ENCODE measurements around the gene ALKBH4.
"Not testable (repeated sequence)": the region's sequence is repeated elsewhere in the genome, so short reads cannot be mapped to it uniquely, and the experiment has no call there.

ALKBH4 gene

DNA sequence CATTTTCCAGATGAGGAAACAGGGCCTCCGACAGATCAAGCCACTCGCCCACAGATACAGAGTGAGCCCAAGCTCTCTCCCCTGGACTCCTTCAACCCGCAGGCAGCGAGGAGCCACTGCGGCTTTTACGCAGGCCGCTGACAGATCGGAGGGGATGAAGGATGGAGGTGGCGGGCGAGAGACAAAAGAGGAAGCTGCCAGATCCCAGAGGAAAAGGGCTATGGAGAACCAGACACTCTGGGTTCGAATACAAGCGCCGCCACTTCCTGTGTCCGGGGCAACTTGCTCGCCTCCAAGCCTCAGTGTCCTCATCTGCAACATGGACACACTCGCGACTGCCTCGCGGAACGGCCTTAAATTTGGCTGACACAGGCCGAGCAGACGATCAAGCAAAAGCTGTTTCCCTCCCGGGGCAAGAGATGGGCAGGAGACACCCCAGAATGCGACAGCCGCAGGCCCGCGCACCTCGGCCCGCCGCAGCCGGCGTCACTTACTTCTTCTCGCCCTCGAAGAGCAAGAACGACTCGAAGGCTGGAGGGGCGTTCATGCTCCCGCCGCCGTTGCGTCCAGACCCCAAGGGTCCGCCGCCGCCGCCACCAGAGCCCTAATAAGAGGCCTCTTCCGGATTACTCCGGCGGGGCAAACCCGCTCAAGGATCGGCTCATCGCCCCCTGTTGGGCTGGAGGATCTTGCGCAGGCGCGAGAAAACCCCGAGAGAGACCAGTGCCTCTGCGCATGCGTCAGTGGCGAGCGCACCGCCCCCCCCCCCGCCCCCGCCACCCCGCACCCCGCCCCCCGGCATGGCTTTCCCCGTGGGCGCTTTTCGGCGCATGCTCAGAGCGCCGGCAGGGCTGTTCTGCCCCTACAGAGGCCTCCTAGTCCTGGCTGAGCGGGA lies 13.9 kb upstream of the ALKBH4 start, which contains the start of gene POLR2J:
POLR2J (minus strand) TSS at position 609 of the 895 bp plus-strand sequence; CDS start at position 547, 62 bp downstream.
- DNase-seq = not testable (repeated sequence)

DNA sequence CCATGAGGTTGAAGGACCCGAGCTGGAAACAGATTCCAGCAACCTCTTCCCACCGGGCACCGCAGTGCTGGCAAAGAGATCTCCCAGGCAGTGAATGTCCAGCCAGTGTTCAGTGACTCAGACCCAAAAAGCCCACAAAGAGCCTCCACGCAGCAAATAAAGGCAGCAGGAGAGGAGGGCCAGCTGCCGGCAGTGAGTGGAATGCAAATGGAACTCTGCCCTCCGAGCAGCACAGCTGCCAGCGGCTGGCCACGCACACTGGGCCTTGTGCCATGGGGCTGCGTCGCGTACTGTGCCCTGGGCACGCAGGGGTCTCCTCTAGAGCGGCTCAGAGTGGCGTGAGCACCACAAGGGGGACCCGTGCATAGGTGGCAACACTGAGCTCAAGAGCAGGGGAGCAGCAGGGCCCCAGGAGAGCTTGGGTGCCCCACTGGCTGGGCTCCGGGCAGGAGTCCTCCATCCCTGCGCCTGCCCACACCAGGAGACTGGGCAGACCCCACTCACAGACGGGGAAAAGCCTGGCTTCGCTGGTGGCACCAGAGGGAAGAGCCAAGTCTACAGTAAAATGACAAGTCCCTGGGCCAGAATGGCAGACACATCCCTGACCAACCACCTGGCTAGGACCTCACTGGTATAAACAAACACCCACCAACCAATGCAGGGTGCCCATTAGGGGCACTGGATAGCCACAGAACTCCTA lies 10.2 kb upstream of the ALKBH4 start:
- not testable (repeated sequence) for DNase-seq

DNA sequence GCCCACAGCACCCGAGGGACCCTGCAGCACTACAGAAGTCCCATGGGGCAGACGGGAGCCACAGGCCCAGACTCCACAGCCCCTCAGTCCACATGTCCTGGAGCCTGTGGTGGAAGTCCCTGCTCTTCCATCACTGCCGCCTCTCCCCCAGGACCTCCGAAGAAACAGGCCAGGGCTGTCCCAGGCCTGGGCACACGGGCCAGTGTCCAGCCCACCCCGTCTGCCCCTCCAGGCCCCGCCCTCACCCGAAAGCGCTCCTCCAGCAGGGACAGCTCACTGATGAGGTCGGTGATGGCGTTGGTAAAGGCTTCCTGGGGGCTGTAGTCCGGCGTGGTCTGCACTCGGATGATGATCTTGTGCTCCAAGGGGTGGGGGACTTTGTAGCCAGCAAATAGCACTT lies 9.5 kb upstream of the ALKBH4 start:
- DNase-seq = not testable (repeated sequence)

DNA sequence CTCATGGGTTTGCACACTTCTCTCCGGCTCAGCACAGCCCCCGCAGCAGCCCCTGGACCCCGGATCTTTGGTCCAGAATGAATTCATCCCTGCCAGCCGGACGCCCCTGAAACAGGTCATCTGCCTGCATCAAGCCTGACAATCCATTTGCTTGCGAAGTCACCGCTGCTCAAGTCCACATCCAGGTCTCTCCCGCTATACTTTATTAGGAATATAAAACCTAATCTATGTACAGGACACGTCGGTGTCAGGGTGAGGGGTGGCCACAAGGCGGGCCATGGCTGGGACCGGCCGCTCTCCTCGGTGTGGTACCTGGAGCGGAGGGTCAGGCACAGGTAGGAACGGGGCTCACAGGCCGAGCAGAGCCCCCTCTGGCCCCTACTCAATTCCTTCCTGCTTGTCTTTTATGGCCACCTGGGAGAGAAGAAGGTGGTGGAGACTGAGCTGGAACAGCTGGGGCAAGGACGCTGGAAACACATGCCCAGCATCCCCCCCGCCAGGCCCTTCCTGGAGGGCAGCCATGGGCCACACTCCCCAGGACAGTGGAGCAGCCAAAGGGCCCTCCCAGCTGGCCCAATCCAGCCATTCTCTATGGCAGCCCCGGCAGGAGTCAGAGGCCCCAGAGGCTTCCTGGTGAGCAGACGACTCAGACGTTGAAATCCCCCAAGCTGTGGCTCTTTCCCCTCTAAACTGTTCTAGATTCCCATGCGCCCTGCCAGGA lies 8.8 kb upstream of the ALKBH4 start:
- DNase-seq = no peak

DNA sequence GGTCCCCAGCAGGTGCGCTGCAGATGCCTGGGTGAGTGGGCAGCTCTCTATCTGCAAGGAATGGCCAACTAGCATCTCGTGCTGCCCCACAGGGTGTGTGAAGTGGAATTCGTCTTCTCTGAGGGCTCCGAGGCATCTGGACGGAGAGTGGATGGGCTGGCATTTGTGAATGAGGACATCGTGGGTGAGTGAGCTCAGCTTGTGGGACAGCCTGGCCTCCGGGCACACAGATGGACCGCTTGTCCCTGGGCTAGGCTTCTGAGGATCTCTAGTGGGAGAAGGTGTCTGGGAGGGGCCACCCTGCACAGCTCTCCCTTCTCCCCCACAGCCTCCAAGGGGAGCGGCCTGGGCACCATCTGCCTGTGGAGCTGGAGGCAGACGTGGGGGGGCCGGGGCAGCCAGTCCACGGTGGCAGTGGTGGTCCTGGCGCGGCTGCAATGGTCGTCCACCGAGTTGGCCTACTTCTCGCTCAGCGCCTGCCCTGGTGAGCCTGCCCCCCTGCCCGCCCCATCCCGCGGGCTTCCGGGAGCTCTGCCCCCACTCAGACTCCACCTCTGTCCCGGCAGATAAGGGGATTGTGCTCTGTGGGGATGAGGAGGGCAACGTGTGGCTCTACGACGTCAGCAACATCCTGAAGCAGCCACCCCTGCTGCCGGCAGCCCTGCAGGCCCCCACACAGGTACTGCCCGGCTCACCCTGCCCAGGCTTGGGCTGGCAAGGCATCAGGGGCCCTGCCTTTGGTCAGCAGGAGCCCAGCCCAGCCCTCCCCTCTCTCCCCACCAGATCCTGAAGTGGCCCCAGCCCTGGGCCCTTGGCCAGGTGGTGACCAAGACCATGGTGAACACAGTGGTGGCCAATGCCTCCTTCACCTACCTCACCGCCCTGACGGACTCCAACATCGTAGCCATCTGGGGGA lies 7.7 kb upstream of the ALKBH4 start:
- DNase-seq = no peak

DNA sequence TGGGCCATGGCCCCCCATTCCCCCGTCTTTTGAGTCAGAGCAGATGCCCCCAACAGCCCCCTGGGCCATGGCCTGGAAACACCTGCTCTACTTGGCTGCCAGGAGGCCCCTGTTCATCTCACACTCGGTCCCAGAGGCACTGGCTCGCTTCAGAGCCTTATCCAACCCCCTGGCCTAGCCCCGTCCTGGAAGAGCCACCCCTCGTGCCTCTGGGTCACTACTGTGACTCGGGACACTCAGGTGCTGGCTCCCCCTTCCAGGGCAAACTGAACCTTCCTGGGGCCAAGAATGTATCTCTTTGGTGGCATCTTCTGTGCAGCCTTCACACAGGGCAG lies 7.1 kb upstream of the ALKBH4 start:
- no peak for DNase-seq

DNA sequence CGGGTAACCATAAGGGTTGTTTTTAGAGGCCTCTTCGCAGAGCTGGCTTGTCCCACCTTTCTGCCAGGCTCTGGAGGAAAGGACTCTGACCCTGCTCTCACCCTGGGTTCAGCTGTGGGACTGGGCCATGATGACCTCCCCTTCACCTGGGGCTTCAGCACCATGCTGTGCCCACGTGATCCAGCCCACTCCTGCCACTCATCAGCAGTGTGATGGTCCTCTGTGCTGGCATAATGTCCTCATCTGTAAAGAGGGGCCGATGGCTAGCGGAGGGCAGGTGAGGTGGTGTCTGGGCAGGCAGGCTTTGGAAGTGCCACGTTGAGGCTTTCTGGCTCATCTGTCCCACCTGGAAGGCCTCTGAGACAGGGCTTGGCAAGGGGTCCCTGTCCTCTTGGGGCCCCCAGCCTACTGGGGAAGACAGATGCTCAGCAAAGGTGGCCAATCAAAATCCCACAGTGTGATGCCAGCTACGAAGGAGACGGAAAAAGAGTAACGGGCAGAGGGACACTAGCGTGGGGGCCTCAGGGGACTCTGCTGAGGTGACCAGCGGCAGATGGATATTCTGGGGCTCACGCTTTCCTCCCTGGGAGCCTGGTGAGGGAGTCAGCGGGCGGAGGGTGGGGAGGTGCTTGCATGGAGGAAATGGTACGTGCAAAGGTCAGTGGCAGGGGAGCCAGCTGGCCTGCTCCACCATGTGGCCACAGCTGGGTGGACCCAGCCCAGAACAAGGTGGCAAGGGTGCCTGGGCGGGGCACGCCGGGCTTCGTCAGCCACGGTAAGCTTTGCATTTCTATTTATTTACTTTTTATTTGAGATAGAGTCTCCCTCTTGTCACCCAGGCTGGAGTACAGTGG lies 5.5 kb upstream of the ALKBH4 start:
- DNase-seq = no peak

DNA sequence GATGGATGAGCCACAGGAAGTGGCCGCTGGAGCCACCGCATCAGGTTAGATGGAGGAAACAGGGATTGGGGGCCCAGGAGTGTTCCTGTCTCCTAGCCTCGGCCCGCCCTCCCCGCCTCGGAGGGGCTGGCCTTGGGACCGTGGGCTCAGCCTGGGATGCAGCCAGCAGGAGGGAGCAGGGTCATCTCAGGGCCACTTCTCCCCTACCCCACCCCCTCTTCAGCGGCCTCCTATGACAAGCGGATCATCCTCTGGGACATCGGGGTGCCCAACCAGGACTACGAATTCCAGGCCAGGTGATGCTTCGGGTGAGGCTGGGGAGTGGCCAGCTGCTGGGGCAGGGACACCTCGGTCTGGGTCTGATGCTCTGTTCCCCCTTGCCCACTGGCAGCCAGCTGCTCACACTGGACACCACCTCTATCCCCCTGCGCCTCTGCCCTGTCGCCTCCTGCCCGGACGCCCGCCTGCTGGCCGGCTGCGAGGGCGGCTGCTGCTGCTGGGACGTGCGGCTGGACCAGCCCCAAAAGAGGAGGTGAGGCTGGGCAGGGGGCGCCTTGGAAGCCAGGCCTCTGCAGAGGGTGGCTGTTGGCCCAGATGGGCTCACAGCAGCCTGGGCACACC lies 4.8 kb upstream of the ALKBH4 start:
- DNase-seq = no peak

DNA sequence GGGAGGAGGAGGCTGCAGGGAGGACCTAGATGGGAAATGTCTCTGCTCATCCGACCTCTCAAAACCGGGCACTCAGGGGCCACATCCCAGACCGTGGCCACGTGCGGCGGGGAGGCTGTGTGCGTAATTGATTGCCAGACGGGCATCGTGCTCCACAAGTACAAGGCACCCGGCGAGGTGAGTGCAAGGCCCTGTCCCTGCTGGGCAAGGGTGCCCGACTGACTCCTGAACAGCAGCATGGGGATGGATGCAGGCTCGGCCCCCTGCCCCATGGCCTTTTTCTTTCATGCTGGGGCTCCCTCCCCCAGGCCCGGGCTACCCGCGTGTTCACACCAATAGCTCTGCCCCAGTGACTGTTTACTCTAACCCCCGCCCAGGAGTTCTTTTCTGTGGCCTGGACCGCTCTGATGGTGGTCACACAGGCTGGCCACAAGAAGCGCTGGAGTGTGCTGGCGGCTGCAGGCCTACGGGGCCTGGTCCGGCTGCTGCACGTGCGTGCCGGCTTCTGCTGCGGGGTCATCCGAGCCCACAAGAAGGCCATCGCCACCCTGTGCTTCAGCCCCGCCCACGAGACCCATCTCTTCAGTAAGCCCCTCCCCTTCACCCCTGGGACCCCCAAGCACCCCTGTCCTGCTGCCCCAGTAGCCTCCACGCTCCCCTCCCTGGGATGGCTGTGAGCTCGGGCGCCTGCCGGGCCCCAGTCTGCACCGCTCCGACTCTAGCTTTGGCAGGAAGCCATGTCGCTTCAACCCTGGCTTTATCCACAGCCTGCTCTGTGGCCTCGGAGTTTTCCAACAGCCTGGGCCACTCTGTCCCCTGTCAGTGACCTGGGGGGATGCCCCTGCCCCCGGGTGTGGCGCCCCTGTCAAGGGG lies 4.1 kb upstream of the ALKBH4 start:
- no peak for DNase-seq

DNA sequence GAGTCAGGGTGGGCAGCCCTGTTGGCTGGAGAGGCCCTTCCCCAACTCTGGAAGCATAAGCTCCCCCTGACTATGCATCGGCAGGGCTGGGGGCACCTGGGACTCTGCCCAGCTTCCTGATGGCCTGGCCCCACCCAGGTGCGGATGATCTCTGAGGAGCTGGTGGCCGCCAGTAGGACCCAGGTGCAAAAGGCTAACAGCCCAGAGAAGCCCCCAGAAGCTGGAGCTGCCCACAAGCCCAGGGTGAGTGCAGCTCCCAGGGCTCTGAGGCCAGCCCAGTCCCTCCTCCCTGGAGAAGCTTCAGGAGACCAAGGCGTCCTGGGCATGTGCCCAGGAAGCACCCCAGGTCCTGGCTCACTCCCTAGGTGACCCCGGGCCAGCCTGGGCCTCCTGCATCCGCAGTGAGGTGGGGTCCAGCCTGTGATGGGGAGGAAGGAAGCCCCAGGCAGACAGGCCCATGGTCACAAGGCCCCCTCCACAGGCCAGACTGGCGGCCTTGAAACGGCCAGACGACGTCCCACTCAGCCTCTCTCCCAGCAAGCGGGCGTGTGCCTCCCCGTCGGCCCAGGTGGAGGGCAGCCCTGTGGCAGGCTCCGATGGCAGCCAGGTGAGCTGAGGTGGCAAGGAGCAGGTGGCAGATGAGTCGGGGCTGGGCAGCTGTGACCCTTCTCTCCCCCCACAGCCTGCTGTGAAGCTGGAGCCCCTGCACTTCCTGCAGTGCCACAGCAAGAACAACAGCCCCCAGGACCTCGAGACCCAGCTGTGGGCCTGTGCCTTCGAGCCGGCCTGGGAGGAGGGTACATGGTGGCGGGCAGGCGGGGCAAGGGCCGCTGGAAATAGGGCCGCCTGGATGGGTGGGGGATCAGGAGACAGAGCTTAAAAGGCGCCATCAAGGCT lies 3.2 kb upstream of the ALKBH4 start:
- no peak for DNase-seq

DNA sequence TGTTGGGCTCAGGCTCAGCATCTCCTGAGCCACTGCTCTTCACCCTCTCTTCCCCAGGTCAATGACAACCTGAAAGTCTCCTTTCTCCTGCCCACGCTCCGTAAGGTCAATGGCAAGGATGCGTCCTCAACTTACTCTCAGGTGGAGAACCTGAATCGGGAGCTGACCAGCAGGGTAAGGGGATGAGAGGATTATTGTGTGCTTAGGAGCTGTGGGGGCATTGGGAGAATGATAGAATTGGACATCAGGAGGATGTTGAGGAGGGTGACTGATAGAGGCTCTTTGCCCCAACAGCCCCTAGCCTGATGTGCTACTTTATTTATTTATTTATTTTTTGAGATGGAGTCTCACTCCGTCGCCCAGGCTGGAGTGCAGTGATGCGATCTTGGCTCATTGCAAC lies 1.4 kb upstream of the ALKBH4 start:
- no peak for DNase-seq

DNA sequence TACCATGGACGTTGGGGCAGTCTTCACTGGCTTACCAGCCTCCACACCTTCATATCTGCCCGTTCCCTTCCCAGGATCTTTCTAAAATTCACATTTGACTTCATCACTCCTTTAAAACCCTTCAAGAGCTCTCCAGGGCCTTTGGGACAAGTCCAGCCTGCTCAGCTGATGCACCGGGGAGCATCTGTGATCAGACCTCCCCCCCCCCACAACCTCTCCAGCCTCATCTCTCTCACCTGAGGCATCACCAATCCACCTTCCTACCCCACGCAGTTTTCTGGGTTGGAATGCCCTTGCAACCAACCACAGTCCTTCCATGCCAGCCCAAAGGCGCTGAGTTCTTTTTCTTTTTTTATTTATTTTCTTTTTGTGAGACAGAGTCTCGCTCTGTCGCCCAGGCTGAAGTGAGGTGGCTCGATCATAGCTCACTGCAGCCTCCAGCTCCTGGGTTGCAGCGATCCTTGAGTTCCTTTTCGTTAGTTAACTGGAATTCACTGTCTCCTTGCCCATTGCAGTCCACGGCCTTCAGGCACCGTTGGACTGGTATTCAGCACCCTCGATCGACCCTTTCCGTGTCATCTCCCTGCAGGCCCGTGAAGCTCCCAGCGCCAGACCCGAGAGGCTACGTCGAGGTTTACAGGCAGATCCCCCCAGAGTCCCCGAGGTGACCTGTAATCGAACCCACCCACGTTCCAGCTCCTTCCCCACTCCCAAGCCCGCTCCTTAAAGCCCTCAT lies 654 bp downstream of the ALKBH4 start:
- DNase-seq = no peak

DNA sequence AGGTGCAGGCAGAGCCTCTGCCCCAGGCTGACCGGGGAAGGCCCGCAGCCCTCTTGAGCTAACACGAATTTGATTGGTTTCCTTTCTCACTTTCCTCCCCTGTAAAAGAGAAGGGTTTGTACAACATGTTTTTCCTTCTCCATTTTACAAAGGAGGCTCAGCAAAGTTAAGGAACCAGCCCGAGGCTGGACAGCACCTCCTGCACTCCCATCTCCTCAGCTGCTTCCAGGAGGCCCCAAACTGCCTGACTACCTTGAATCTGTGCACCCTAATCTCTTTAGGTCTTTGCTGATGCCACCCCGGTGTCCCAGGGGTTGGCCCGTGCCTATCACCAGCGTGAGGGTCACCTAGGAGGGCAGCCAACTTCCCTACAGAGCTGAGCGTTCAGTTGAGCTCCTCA lies 4.2 kb downstream of the ALKBH4 start:
- DNase-seq = no peak

DNA sequence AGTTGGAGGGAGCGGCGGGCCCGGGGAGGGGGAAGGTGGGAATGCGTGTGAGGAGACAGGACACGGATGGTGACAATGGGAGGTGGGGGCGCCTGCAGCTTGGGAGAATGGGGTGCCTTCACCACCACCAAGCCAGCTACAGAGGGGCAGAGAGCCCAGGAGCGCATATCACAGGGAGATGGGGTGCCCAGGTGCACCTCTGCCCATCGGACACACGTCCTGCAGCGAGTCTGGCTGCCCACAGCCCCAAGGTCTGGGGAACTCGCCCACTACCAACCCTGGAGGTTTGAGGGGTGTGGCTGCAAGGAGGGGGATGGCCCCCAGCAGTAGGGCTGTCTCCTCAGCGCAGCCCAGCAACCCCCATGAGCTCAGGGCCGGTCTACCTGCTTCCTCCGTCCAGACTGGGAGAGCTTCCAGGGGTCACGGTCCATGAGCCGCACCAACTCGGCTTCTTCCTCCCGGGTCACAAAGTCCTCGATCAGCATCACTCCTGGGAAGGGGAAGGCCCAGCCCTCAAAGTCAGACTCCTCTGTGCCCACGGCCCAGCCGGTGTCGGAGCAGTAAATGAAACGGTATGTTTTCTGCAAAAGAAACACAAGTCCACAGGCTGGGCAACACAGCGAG lies 5.3 kb downstream of the ALKBH4 start:
- DNase-seq = no peak

DNA sequence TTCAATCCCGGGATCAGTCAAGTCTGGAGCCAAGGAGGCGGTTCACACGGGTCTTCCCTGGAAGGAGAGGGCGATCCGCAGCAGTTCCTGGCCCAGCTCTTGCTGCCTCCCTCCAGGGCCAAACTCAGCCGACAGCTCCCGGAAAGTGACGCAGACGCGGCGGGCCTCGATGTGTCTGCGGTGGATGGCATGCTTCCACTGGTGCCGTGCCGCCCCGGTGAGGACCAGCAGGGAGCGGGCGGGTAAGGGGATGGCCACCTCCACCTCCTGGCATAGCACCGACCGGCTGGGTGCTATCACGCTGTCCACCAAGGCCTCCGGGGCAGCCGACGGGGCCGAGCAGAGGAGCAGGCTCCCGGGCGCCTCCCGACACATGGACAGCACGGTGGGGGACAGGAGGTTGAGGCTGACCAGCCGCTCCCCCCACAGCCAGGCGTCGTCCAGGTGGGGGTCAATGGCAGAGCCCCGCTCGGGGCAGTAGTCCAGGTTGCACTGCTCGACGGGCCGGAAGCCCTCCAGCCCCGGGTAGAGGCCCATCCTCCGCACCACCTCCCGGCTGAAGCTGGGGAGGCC lies 7.2 kb downstream of the ALKBH4 start:
- no peak for DNase-seq

DNA sequence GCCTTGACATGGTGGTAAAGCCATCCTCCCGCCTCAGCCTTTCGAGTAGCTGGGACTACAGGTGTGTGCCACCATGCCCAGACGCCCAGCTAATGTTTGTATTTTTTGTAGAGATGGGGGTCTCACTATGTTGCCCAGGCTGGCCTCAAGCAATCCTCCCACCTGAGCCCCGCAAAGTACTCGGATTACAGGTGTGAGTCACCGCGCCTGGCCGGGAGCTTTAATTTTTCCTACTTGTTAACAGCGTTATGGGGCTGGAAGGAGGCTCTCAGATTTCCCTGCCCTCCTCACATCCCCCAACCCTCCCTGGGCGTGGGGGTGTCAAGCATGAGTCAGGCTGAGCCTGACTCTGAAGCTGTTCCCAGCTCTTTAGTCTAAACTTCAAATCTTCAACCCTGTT lies 8.3 kb downstream of the ALKBH4 start:
- no peak for DNase-seq

DNA sequence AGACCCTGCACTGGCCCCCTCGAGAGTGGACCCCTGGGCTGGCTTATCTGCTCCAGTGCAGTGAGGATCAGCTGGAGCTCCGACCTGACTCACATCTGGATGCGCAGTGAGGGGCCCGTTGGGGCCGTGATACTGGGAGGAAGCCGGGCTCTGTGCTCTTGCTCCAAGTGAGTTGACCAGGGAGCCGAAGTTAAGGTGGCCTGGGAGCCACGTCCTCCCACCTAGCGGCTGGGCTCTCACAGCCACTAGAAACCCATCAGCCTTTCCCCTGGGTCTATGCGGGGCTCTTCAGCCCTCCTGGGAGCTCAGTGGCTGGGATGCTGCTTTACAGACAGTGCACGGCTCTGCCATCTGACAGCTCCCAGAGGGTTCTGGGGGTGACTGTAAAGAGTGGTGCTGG lies 9.1 kb downstream of the ALKBH4 start:
- no peak for DNase-seq

Data from NCI-H1694 treated with DMSO at 0.1 percent for 48 hours (cell line).